ENCODE measurements around the gene EIF5. TPM values are rescaled to one million over a fixed set of nuclear protein-coding genes. Genes with fewer than 3 reads are reported as not detected.

EIF5 gene
- total and polyA plus RNA-seq, 2 of the 4 experiments (the other 2 are of a cell fraction) = 181 to 241 TPM

GRCh38 chr14:103296987-103297386 lies 37.0 kb upstream of the EIF5 start:
- no TSS peak for BruUV-seq (replicated peaks)
- Histone ChIP-seq H3K27me3 (ENCODE audit: control insufficient read depth, insufficient read depth, low read length) (peaks cover 11% of the 10 kb centered on the region), H3K4me2 (ENCODE audit: low read depth, low read length) (no peak overlapping the region), H3K79me1 (ENCODE audit: low read depth in 1 of 2, low read length in 2 of 2) (no peaks in the 10 kb centered on the region), H2BK5ac (ENCODE audit: low read depth, low read length, poor library complexity, severe bottlenecking) (no peak overlapping the region), H4K8ac (ENCODE audit: low read depth in 2 of 2, low read length in 2 of 2) (no peak overlapping the region), H2AK5ac (ENCODE audit: low read depth, low read length) (no peak overlapping the region; the same call in 1 of the 2 replicates), H2AFZ (replicated peaks; ENCODE audit: low read length, poor library complexity) (no peak overlapping the region), H3K56ac (ENCODE audit: extremely low read depth, insufficient read depth, low read length) (no peak overlapping the region), H3K14ac (replicated peaks; ENCODE audit: low read depth, low read length) (no peak overlapping the region), H3K4ac (ENCODE audit: low read depth, low read length) (no peak overlapping the region), H4K91ac (ENCODE audit: insufficient read depth, low read depth, low read length) (no peak overlapping the region), H3K23ac (ENCODE audit: low read depth, low read length) (no peak overlapping the region), H3K9me3 (ENCODE audit: control insufficient read depth, insufficient read depth, low read length) (no peaks in the 10 kb centered on the region), H3K9me1 (ENCODE audit: insufficient read depth, low read length) (0 out of 2 replicates have a peak, but pooled peaks cover 2% of the 10 kb centered on the region), H3K4me3 (ENCODE audit: insufficient read depth, low read depth, low read length) (no peak overlapping the region), H2AK9ac (replicated peaks; ENCODE audit: low read depth, low read length, poor library complexity) (peak overlapping the region; percentile 78), H3K36me3 (ENCODE audit: control insufficient read depth, insufficient read depth, low read length) (no peaks in the 10 kb centered on the region), H2BK15ac (ENCODE audit: low read depth, low read length) (no peak overlapping the region), H4K20me1 (ENCODE audit: insufficient read depth, low read length) (no peaks in the 10 kb centered on the region; the same call in 1 of the 2 replicates), H3K9ac (ENCODE audit: low read depth, low read length) (no peak overlapping the region), H3K27ac (ENCODE audit: insufficient read depth, low read length) (no peak overlapping the region), H2BK20ac (ENCODE audit: low read depth, low read length) (no peak overlapping the region), H3K4me1 (ENCODE audit: control insufficient read depth, insufficient read depth, low read length) (no peaks in the 10 kb centered on the region), H4K5ac (ENCODE audit: low read depth, low read length) (no peak overlapping the region), H3K18ac (ENCODE audit: low read depth, low read length) (no peak overlapping the region), H2BK120ac (ENCODE audit: low read depth, low read length) (no peak overlapping the region)
- ChIA-PET POLR2A (ENCODE audit: unreplicated experiment) (no interaction called here), CTCF (no interaction called here)
- 72% methylated on average over 9 of the region's 12 CpGs; no CpG with 5 or more reads in 1 of the 2 experiments for WGBS, 2 experiments (ENCODE audit: extremely low coverage in 2 of 2, insufficient read length in 1 of 2)
- no peak for ATAC-seq (ENCODE audit: low read depth)
- DNase-seq = no peak
- intact Hi-C loops (cut with micrococcal nuclease) = no loop called here
- dilution Hi-C loops (cut with HindIII; ENCODE audit: low sequenced_read_pairs, unreplicated experiment) = no loop called here
- TF ChIP-seq RCOR1 (IDR thresholded peaks at IDR 0.05; ENCODE audit: insufficient replicate concordance, low read length) = no peak
- TF ChIP-seq MXI1 (IDR thresholded peaks at IDR 0.05; ENCODE audit: borderline replicate concordance, low read depth, low read length) = no peak
- TF ChIP-seq BHLHE40 (IDR thresholded peaks at IDR 0.05; ENCODE audit: low read depth, low read length) = no peak
- no peak for TF ChIP-seq CHD1 (IDR thresholded peaks at IDR 0.05; ENCODE audit: low read depth, low read length)
- TF ChIP-seq RFX5 (IDR thresholded peaks at IDR 0.05; ENCODE audit: low read depth, low read length) = no peak
- TF ChIP-seq USF2 (IDR thresholded peaks at IDR 0.05; ENCODE audit: low read depth, low read length) = no peak
- TF ChIP-seq POLR2A (IDR thresholded peaks at IDR 0.05; ENCODE audit: low read depth, low read length) = no peak
- TF ChIP-seq, protein P1, sequence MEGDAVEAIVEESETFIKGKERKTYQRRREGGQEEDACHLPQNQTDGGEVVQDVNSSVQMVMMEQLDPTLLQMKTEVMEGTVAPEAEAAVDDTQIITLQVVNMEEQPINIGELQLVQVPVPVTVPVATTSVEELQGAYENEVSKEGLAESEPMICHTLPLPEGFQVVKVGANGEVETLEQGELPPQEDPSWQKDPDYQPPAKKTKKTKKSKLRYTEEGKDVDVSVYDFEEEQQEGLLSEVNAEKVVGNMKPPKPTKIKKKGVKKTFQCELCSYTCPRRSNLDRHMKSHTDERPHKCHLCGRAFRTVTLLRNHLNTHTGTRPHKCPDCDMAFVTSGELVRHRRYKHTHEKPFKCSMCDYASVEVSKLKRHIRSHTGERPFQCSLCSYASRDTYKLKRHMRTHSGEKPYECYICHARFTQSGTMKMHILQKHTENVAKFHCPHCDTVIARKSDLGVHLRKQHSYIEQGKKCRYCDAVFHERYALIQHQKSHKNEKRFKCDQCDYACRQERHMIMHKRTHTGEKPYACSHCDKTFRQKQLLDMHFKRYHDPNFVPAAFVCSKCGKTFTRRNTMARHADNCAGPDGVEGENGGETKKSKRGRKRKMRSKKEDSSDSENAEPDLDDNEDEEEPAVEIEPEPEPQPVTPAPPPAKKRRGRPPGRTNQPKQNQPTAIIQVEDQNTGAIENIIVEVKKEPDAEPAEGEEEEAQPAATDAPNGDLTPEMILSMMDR (conservative IDR thresholded peaks at IDR 0.05; ENCODE audit: low read depth, low read length) = no peak
- no peak for TF ChIP-seq CEBPB (IDR thresholded peaks at IDR 0.05; ENCODE audit: low read depth, low read length)
- in situ Hi-C loops (cut with MboI; ENCODE audit: low sequenced_read_pairs) = no loop called here
